PC-9 (cell line): Measurements from ENCODE around the gene CLASP1.

ENCODE experiments used
- EZH2 ChIP-seq: fragments of 200-600 bp; sonication (generic); IDR thresholded peaks from 2 replicates; pipeline ENCODE4 v1.8.0; 2017; ENCODE audit warnings: antibody characterized with exemption, low read depth
- TF ChIP-seq, protein P1 (sequence below): fragments of 200-600 bp; sonication (generic); conservative IDR thresholded peaks from 2 replicates; pipeline ENCODE4 v1.6.1; 2017; ENCODE audit warnings: mixed run types, antibody characterized with exemption, mild to moderate bottlenecking, moderate library complexity

DNA sequence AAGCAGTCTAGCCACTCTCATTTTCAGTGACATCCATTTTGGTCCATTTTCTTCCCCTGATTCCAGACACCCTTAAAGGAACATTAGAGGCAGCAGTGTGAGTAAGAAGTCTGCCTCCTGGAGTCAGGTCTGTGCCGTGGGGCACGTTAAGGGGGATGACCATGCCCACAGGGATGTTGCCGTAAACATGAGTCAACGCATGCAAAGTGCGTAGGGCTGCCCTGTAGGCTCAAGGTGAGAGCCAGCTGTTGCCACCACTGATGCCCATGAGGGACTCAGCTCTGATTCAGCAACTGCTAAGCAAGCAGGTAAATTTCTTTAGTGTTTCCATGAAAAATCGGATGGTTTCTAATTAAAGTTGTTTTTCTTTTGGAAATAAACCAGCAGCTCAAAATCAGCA is 302.9 kb downstream of the CLASP1 start:
- TF ChIP-seq, protein P1, sequence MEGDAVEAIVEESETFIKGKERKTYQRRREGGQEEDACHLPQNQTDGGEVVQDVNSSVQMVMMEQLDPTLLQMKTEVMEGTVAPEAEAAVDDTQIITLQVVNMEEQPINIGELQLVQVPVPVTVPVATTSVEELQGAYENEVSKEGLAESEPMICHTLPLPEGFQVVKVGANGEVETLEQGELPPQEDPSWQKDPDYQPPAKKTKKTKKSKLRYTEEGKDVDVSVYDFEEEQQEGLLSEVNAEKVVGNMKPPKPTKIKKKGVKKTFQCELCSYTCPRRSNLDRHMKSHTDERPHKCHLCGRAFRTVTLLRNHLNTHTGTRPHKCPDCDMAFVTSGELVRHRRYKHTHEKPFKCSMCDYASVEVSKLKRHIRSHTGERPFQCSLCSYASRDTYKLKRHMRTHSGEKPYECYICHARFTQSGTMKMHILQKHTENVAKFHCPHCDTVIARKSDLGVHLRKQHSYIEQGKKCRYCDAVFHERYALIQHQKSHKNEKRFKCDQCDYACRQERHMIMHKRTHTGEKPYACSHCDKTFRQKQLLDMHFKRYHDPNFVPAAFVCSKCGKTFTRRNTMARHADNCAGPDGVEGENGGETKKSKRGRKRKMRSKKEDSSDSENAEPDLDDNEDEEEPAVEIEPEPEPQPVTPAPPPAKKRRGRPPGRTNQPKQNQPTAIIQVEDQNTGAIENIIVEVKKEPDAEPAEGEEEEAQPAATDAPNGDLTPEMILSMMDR, result no peak
- TF ChIP-seq EZH2, result no peak
